GM12873 (cell line): ENCODE data around the gene FGFR2.

Experiments
- CTCF ChIP-seq: IDR thresholded peaks from 2 replicates; pipeline ENCODE4 v1.5.1; 2012; ENCODE audit warnings: low read depth, mild to moderate bottlenecking, moderate library complexity, low read length, control low read depth; ENCODE audit not compliant: insufficient read depth; ENCODE audit errors: missing control alignments

Gene FGFR2

GRCh38 chr10:121452581-121452980, 145.7 kb downstream of the FGFR2 start:
- TF ChIP-seq CTCF: no peak

- TF ChIP-seq CTCF: no peak
Observed at GRCh38 chr10:121450247-121450646, 148.0 kb downstream of the FGFR2 start.

DNA sequence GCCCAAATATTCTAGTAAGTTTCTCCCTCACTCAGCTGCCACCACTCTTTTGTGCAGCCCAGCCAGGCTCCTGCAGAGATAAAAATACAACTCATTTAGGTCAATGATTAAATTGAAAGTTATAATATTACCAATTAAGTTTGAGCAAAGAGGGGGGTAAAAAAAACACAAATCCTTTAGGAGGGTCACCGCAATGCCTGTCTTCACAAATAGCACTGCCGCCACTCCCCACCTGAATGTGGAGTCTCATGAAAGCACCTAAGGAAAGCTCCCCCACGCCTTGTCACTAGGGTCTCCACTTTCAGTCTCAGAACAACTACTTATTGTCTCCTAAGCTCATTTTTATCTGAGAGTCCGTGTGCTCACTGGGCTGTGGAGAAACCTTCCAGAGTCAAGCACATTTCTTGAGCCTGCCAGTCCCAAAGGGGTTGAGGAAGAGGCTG, 148.7 kb downstream of the FGFR2 start:
- TF ChIP-seq CTCF: no peak

DNA sequence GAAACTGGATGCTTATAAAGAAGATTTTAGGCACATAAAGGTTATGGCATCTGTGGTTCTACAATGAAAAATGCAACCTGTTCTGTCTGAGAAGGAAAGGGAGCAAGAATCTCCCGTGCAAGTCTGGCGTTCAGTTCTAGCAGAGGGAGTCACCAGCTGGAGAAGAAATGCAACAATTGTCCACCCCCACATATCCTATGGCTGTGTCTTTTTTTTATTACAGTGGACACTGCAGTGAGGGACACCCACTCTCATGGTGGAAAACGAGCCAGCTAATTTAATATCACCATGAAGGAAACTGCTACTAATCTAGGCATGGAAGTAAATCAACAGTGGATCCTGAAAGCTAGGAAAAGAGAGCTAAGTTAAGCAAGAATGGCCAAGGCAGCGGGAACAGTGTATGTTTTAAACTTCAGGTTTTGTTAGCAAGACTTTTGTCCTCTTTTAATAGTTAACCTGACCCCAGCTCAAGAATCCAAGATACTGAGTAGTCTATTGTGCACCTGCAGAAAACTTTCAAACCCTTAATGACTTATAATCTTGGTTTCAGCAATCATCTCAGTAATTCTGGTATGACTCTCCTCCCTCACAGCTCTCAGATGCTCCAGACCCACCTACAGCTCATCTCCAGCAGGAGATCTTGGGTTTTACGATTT, 149.3 kb downstream of the FGFR2 start:
- TF ChIP-seq CTCF: no peak

GRCh38 chr10:121444520-121445165, 153.6 kb downstream of the FGFR2 start:
- no peak for TF ChIP-seq CTCF

DNA sequence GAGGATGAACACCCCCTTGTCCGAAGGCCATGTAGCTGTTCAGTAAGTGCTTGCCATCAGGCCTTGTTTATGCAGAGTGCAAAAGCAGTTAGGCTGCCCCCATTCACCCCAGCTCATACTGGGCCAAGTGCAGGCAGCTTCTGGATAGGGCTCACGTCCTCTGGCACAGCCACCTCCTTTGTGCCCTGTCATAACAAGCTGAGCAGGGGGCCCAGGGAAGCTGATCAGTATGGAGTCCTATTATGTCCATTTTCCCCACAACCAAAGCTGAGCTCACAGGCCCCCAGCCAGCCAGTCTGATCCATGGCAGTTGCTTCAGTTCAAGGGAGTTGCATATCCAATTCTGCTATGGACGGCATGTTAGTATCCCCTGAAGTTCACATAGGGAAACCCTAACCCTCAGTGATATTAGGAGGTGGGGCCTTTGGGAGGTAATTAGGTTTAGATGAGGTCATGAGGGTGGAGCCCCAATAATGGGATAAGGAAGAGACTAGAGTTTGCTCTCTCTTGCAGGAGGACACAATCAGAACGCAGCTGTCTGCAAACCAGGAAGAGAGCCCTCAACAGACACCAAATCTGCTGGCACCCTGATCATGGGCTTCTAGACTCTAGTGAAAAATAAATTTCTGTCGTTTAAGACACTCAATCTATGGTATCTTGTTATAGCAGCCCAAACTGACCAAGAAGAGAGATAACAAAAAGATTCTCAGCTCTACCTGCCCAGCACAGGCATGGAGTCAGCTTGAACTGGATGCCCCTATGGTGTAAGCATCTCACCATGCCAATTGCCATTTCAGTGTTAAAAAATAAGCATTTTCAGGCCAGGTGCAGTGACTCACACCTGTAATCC, 155.9 kb downstream of the FGFR2 start:
- TF ChIP-seq CTCF: no peak

- TF ChIP-seq CTCF: no peak
Observed at GRCh38 chr10:121440461-121440860, 157.8 kb downstream of the FGFR2 start.
